Mesothelial cell of epicardium (in vitro differentiated cells): ENCODE data around the gene OR9Q2. TPM values are rescaled to one million over a fixed set of nuclear protein-coding genes. Genes with fewer than 3 reads are reported as not detected.

Experiments used
- DNase-seq, 2 experiments: peaks; one replicate each; pipeline ENCODE4 v3.0.0; 2021; ENCODE audit warnings: low spot score in 2 of 2; ENCODE audit not compliant: unreplicated experiment in 2 of 2
- H3K27ac Mint-ChIP-seq: 2 replicates; pipeline ENCODE4 v1.8.0; 2021; ENCODE audit warnings: mixed read lengths
- H3K27me3 Mint-ChIP-seq: 2 replicates; pipeline ENCODE4 v1.8.0; 2021; ENCODE audit warnings: low read depth, mixed read lengths
- H3K36me3 Mint-ChIP-seq: 2 replicates; pipeline ENCODE4 v1.8.0; 2021; ENCODE audit warnings: mixed read lengths
- H3K4me1 Mint-ChIP-seq: 2 replicates; pipeline ENCODE4 v1.8.0; 2021; ENCODE audit warnings: mixed read lengths
- H3K4me3 Mint-ChIP-seq: 2 replicates; pipeline ENCODE4 v1.8.0; 2021; ENCODE audit warnings: mild to moderate bottlenecking, moderate library complexity, mixed read lengths
- H3K9me3 Mint-ChIP-seq: 2 replicates; pipeline ENCODE4 v1.8.0; 2021; ENCODE audit warnings: mixed read lengths
- total RNA-seq: library from RNA; stranded (reverse); gene quantifications from 3 replicates; pipeline ENCODE4 v1.2.1, GENCODE V29; 2021
- TF ChIP-seq, protein P1 (sequence below): fragments of 200-600 bp; sonication (generic); IDR thresholded peaks from one replicate; pipeline ENCODE4 v1.5.0; 2021; ENCODE audit warnings: antibody characterized with exemption; ENCODE audit not compliant: unreplicated experiment

OR9Q2 gene
- total RNA-seq, 1 donor from 2014 or later: not detected

DNA sequence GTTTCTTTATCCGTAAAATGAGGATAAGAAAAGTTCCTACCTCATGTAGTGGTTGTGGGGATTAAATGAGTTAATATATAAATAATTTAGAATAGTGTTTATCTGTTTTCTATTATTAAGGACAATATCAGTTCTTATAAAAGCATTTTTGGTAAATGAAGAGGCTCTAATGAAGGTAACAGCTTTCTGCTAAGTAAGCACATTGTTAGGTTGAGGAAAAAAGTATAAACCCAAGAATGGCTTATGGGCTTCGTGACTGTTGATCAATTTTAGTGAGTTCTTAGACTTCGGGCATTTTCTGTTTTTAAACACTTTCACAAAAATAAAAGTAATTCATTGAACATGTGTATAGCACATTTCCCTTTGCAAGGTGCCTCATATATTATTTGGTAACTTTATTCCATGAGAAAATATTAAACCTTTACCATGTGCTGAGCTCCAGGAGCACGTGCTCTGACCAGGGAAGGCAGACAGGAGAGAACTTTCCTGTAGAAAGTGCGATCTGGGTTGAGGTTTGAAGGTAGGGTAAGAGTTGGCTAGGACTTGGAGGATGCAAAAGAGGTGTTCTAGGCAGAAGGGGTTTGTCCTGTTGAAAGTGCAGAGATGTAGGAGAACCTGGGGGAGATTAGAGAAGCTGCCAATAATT lies 11.3 kb upstream of the OR9Q2 start:
- H3K36me3 Mint-ChIP-seq: no peaks in the 10 kb centered on the region
- TF ChIP-seq, protein P1, sequence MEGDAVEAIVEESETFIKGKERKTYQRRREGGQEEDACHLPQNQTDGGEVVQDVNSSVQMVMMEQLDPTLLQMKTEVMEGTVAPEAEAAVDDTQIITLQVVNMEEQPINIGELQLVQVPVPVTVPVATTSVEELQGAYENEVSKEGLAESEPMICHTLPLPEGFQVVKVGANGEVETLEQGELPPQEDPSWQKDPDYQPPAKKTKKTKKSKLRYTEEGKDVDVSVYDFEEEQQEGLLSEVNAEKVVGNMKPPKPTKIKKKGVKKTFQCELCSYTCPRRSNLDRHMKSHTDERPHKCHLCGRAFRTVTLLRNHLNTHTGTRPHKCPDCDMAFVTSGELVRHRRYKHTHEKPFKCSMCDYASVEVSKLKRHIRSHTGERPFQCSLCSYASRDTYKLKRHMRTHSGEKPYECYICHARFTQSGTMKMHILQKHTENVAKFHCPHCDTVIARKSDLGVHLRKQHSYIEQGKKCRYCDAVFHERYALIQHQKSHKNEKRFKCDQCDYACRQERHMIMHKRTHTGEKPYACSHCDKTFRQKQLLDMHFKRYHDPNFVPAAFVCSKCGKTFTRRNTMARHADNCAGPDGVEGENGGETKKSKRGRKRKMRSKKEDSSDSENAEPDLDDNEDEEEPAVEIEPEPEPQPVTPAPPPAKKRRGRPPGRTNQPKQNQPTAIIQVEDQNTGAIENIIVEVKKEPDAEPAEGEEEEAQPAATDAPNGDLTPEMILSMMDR: no peak
- no peaks in the 10 kb centered on the region for H3K27me3 Mint-ChIP-seq
- no peak overlapping the region for H3K4me3 Mint-ChIP-seq
- H3K27ac Mint-ChIP-seq: no peak overlapping the region
- H3K4me1 Mint-ChIP-seq: no peaks in the 10 kb centered on the region
- no peaks in the 10 kb centered on the region for H3K9me3 Mint-ChIP-seq
- no peak for DNase-seq

DNA sequence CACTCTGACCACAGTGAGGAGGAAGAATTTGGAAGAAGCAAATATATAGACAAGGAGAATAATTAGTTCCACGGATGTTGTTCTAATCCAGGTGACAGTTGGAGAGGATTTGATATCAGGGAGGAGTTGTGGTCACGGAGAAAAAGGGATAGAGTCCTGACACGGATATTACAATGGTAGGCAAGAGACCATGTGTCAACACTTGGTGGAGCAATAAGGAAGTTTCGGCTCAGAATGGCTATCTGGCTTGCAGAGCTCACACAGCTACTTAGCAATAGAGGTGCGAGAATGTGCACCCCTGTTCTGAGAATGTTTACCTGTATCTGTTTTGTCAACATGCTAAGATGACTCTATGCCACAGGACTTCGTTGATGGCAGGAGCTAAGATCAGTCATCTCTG lies 10.4 kb upstream of the OR9Q2 start:
- Mint-ChIP-seq H3K36me3 (no peaks in the 10 kb centered on the region), H3K27me3 (no peaks in the 10 kb centered on the region), H3K9me3 (no peaks in the 10 kb centered on the region), H3K27ac (no peak overlapping the region), H3K4me3 (no peak overlapping the region), H3K4me1 (no peaks in the 10 kb centered on the region)
- no peak for DNase-seq
- TF ChIP-seq, protein P1: no peak

GRCh38 chr11:58179648-58180047 lies 9.2 kb upstream of the OR9Q2 start:
- TF ChIP-seq, protein P1: no peak
- Mint-ChIP-seq H3K9me3 (no peaks in the 10 kb centered on the region), H3K4me1 (no peaks in the 10 kb centered on the region), H3K27me3 (no peaks in the 10 kb centered on the region), H3K36me3 (no peaks in the 10 kb centered on the region), H3K27ac (no peak overlapping the region), H3K4me3 (no peak overlapping the region)
- DNase-seq: no peak

GRCh38 chr11:58186938-58187337 lies 1.9 kb upstream of the OR9Q2 start:
- TF ChIP-seq, protein P1: no peak
- no peaks in the 10 kb centered on the region for H3K27me3 Mint-ChIP-seq
- H3K4me3 Mint-ChIP-seq: no peak overlapping the region
- DNase-seq: no peak
- H3K27ac Mint-ChIP-seq: no peak overlapping the region
- H3K4me1 Mint-ChIP-seq: no peaks in the 10 kb centered on the region
- no peaks in the 10 kb centered on the region for H3K36me3 Mint-ChIP-seq
- H3K9me3 Mint-ChIP-seq: no peaks in the 10 kb centered on the region

GRCh38 chr11:58192229-58192628 lies 3.4 kb downstream of the OR9Q2 start:
- H3K36me3 Mint-ChIP-seq: no peaks in the 10 kb centered on the region
- no peak for DNase-seq
- no peaks in the 10 kb centered on the region for H3K4me1 Mint-ChIP-seq
- no peaks in the 10 kb centered on the region for H3K27me3 Mint-ChIP-seq
- H3K27ac Mint-ChIP-seq: no peak overlapping the region
- H3K9me3 Mint-ChIP-seq: peaks cover 16% of the 10 kb centered on the region
- TF ChIP-seq, protein P1: no peak
- no peak overlapping the region for H3K4me3 Mint-ChIP-seq

- no peak overlapping the region for H3K27ac Mint-ChIP-seq
- no peaks in the 10 kb centered on the region for H3K36me3 Mint-ChIP-seq
- DNase-seq: no peak
- TF ChIP-seq, protein P1: no peak
- no peak overlapping the region for H3K4me3 Mint-ChIP-seq
- H3K27me3 Mint-ChIP-seq: no peaks in the 10 kb centered on the region
- H3K4me1 Mint-ChIP-seq: no peaks in the 10 kb centered on the region
- peaks cover 26% of the 10 kb centered on the region for H3K9me3 Mint-ChIP-seq
Observed at GRCh38 chr11:58193391-58193790, 4.5 kb downstream of the OR9Q2 start.
